A673 (cell line): ENCODE measurements around the gene GNG4. TPM values are rescaled to one million over a fixed set of nuclear protein-coding genes. Genes with fewer than 3 reads are reported as not detected.
"Not testable (repeated sequence)": the region's sequence is repeated elsewhere in the genome, so short reads cannot be mapped to it uniquely, and the experiment has no call there.

ENCODE experiments used
- BruUV-seq: library from RNA; stranded (reverse); fragments of 400-500 nt; replicated peaks from 2 replicates; lab custom pipeline; 2021; lab: Mats Ljungman, UMichigan
- CTCF ChIA-PET: fragments of 300-600 bp; sonication (Branson Sonifier 250); formaldehyde crosslinking; loops from one replicate; lab custom pipeline; 2022; ENCODE audit warnings: antibody characterized with exemption; lab: Charles Lee
- POLR2A ChIA-PET: fragments of 300-600 bp; sonication (Branson Sonifier 250); formaldehyde crosslinking; loops from one replicate; lab custom pipeline; 2022; ENCODE audit warnings: antibody characterized with exemption; ENCODE audit not compliant: low non-redundant PET; lab: Charles Lee
- DNase-seq: peaks from one replicate; pipeline ENCODE4 v3.0.0-alpha.2; 2015; ENCODE audit warnings: low spot score
- H3K27ac ChIP-seq: fragments of 200-600 bp; sonication (generic); 2 replicates; pipeline ENCODE4 v1.5.1; 2016; ENCODE audit warnings: mixed run types, low read depth, mild to moderate bottlenecking, mixed read lengths, antibody characterized with exemption, low read length; ENCODE audit not compliant: poor library complexity, severe bottlenecking
- H3K27me3 ChIP-seq: fragments of 200-600 bp; sonication (generic); replicated peaks from 2 replicates; pipeline ENCODE4 v1.6.1; 2017; ENCODE audit warnings: mixed run types, low read depth, mild to moderate bottlenecking, mixed read lengths, antibody characterized with exemption, low read length; ENCODE audit not compliant: insufficient read depth, poor library complexity
- H3K36me3 ChIP-seq: fragments of 200-600 bp; sonication (generic); 2 replicates; pipeline ENCODE4 v1.6.1; 2016; ENCODE audit warnings: mixed run types, mild to moderate bottlenecking, mixed read lengths, antibody characterized with exemption, low read length; ENCODE audit not compliant: insufficient read depth, poor library complexity, severe bottlenecking
- H3K4me1 ChIP-seq: fragments of 200-600 bp; sonication (generic); 2 replicates; pipeline ENCODE4 v1.6.1; 2017; ENCODE audit warnings: mixed run types, mild to moderate bottlenecking, mixed read lengths, antibody characterized with exemption, low read length; ENCODE audit not compliant: insufficient read depth, poor library complexity, severe bottlenecking
- H3K4me3 ChIP-seq: fragments of 200-600 bp; sonication (generic); 2 replicates; pipeline ENCODE4 v1.5.1; 2016; ENCODE audit warnings: low read depth, mixed run types, mild to moderate bottlenecking, mixed read lengths, low read length; ENCODE audit not compliant: poor library complexity, severe bottlenecking
- H3K9me3 ChIP-seq: fragments of 200-600 bp; sonication (generic); 2 replicates; pipeline ENCODE4 v1.6.1; 2016; ENCODE audit warnings: mixed run types, low read depth, mild to moderate bottlenecking, mixed read lengths, antibody characterized with exemption, low read length; ENCODE audit not compliant: poor library complexity, severe bottlenecking
- CTCF ChIP-seq: fragments of 300-800, 200-600 bp; sonication (generic); conservative IDR thresholded peaks from 2 replicates; pipeline ENCODE4 v1.5.1; 2017; ENCODE audit warnings: low read depth, mild to moderate bottlenecking, antibody characterized with exemption, low read length, moderate library complexity, mixed read lengths
- EZH2 ChIP-seq: fragments of 200-600 bp; sonication (generic); IDR thresholded peaks from 2 replicates; pipeline ENCODE4 v1.6.1; 2017; ENCODE audit warnings: borderline replicate concordance, low read depth, mild to moderate bottlenecking, mixed read lengths, antibody characterized with exemption, low read length; ENCODE audit not compliant: poor library complexity, severe bottlenecking
- intact Hi-C: fragments of 100-400 bp; cut with micrococcal nuclease; formaldehyde crosslinking; loops from one replicate; pipeline ENCODE4 v1.10.0; 2022; ENCODE audit not compliant: unreplicated experiment
- total RNA-seq: library from RNA; stranded (reverse); gene quantifications from 2 replicates; pipeline ENCODE4 v1.2.3, GENCODE V29; 2021

Gene GNG4
- total RNA-seq, 1 experiment from 2014 or later: 11.0 TPM

DNA sequence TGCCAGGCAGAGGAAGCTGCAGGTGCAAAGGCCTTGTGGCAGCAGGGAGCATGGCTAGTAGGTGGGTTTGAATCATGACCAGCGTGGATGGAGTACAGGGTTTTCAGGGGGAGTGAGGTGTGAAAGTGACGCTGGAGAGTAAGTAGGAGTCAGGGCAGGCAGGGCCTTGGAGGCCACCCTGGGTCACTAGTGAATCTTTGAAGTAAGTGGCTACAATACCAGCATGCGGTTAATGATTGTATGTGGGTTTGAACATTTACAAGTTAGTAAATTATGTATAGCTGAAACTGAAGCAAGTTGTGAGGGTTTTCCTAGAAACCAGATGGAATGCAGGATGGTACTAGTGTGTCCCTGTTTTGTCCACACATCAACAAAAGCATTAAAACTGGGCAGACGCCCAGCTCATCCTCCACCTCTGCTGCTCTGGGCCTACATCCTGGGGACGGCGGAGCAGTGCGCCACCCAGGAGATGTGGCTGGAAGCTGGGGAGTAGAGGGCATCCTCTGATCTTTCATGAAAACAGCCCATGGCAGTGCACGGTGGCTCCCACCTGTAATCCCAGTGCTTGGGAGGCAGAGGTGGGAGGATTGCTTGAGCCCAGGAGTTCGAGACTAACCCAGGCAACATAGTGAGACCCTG lies 104.2 kb downstream of the GNG4 start:
- Histone ChIP-seq H3K9me3 (no peaks in the 10 kb centered on the region), H3K36me3 (no peaks in the 10 kb centered on the region), H3K4me3 (no peak overlapping the region), H3K27ac (no peak overlapping the region), H3K4me1 (no peaks in the 10 kb centered on the region), H3K27me3 (no peaks in the 10 kb centered on the region)
- no peak for DNase-seq
- BruUV-seq: no TSS peak
- TF ChIP-seq EZH2: no peak
- no peak for TF ChIP-seq CTCF
- POLR2A ChIA-PET: no interaction called here
- CTCF ChIA-PET: no interaction called here
- intact Hi-C loops: no loop called here

DNA sequence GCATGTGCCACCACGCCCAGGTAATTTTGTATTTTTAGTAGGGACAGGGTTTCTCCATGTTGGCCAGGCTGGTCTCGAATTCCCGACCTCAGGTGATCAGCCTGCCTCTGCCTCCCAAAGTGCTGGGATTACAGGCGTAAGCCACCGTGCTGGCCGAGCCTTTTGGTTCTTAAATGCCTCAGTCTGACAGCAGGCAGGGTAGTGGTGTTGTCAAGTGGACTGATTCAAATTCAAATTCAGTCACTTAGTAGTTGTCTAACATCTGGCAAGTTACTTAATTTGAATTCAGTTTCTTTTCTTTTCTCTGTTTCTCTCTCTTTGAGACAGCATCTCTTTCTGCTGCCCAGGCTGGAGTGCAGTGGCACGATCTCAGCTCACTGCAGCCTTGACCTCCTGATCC lies 106.7 kb downstream of the GNG4 start:
- H3K27ac ChIP-seq, H3K4me1 ChIP-seq, H3K4me3 ChIP-seq, BruUV-seq, CTCF ChIA-PET, H3K27me3 ChIP-seq, H3K9me3 ChIP-seq, DNase-seq, H3K36me3 ChIP-seq, POLR2A ChIA-PET, intact Hi-C loops: not testable (repeated sequence)

DNA sequence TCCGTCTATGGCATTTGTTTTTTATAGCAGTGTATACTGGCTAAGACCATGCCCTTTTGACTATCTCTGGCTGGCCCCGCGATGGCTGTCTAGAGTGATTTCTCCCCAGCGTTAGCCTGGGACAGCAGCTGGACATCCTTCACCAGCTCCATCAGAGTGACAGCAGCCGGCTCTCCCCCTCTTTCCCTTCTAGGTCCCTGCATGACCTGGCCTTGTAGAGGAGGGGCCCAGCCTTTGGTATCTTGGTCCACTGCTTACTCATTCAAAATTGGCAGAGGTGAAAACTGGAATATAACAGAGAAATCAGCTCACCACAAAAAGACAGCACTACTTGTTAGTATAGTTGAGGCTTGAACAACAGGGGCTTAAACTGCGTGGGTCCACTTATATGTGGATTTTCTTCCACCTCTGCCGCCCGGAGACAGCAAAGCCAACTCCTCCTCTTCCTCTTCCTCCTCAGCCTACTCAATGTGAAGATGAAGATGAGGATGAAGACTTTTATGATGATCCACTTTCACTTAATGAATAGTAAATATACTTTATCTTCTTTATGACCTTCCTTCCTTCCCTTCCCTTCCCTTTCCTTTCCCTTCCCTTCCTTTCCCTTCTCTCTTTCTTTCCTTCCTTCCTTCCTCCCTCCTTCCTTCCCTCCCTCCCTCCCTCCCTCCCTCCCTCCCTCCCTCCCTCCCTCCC lies 116.0 kb downstream of the GNG4 start:
- ChIA-PET CTCF (no interaction called here), POLR2A (no interaction called here)
- Histone ChIP-seq H3K9me3 (no peaks in the 10 kb centered on the region), H3K36me3 (no peaks in the 10 kb centered on the region), H3K4me3 (no peak overlapping the region), H3K4me1 (peaks cover 8% of the 10 kb centered on the region), H3K27ac (no peak overlapping the region), H3K27me3 (no peaks in the 10 kb centered on the region)
- TF ChIP-seq EZH2: no peak
- intact Hi-C loops: no loop called here
- no TSS peak for BruUV-seq
- DNase-seq: no peak

GRCh38 chr1:235532360-235532759 lies 117.2 kb downstream of the GNG4 start:
- DNase-seq: peak; percentile 60
- POLR2A ChIA-PET: no interaction called here

More at GRCh38 chr1:235532360-235532759, 117.2 kb downstream of the GNG4 start:
- no TSS peak for BruUV-seq
- no peaks in the 10 kb centered on the region for H3K36me3 ChIP-seq
- CTCF ChIA-PET: no interaction called here
- H3K9me3 ChIP-seq: no peaks in the 10 kb centered on the region
- intact Hi-C loops: no loop called here
- no peaks in the 10 kb centered on the region for H3K27me3 ChIP-seq
- H3K4me1 ChIP-seq: peaks cover 8% of the 10 kb centered on the region
- peak overlapping the region; percentile 59 for H3K27ac ChIP-seq
- no peak overlapping the region for H3K4me3 ChIP-seq
- TF ChIP-seq EZH2 (no peak), CTCF (no peak)
